Measurements from ENCODE around the gene DNAH12.
A peak's percentile ranks its signal among the peaks of the same experiment; 100 is the strongest.
"Not testable (repeated sequence)": the region's sequence is repeated elsewhere in the genome, so short reads cannot be mapped to it uniquely, and the experiment has no call there.

The DNAH12 gene

GRCh38 chr3:57409471-57409870 is 134.7 kb downstream of the DNAH12 start:
- no peak for DNase-seq

GRCh38 chr3:57402675-57403074 is 141.5 kb downstream of the DNAH12 start:
- DNase-seq, result no peak

GRCh38 chr3:57397175-57398026 is 146.7 kb downstream of the DNAH12 start:
- DNase-seq, result peak; percentile 49

GRCh38 chr3:57393977-57394376 is 150.2 kb downstream of the DNAH12 start:
- DNase-seq, result no peak

- DNase-seq, result no peak
Observed at GRCh38 chr3:57391767-57392166, 152.4 kb downstream of the DNAH12 start.

GRCh38 chr3:57389271-57389670 is 154.9 kb downstream of the DNAH12 start:
- no peak for DNase-seq

GRCh38 chr3:57386307-57386706 is 157.8 kb downstream of the DNAH12 start:
- no peak for DNase-seq

GRCh38 chr3:57385498-57385897 is 158.6 kb downstream of the DNAH12 start:
- no peak for DNase-seq

- DNase-seq, result no peak
Observed at GRCh38 chr3:57383838-57384237, 160.3 kb downstream of the DNAH12 start.

GRCh38 chr3:57383406-57383805 is 160.7 kb downstream of the DNAH12 start:
- no peak for DNase-seq

GRCh38 chr3:57382933-57383332 is 161.2 kb downstream of the DNAH12 start:
- no peak for DNase-seq

- DNase-seq, result no peak
Observed at GRCh38 chr3:57370341-57370740, 173.8 kb downstream of the DNAH12 start.

GRCh38 chr3:57365089-57365488 is 179.1 kb downstream of the DNAH12 start:
- DNase-seq, result not testable (repeated sequence)

GRCh38 chr3:57356275-57356674 is 187.9 kb downstream of the DNAH12 start:
- not testable (repeated sequence) for DNase-seq

- DNase-seq, result no peak
Observed at GRCh38 chr3:57354768-57355167, 189.4 kb downstream of the DNAH12 start.

- DNase-seq, result no peak
Observed at GRCh38 chr3:57350271-57350670, 193.9 kb downstream of the DNAH12 start.

GRCh38 chr3:57339071-57339642 is 205.0 kb downstream of the DNAH12 start:
- not testable (repeated sequence) for DNase-seq

GRCh38 chr3:57338272-57339070 is 205.7 kb downstream of the DNAH12 start:
- not testable (repeated sequence) for DNase-seq

GRCh38 chr3:57335283-57335938 is 208.7 kb downstream of the DNAH12 start:
- no peak for DNase-seq

- no peak for DNase-seq
Observed at GRCh38 chr3:57331078-57331610, 213.0 kb downstream of the DNAH12 start.

GRCh38 chr3:57326498-57326897 is 217.6 kb downstream of the DNAH12 start:
- DNase-seq, result not testable (repeated sequence)

GRCh38 chr3:57314204-57314603 is 229.9 kb downstream of the DNAH12 start:
- no peak for DNase-seq

Data from GF-D8 (cell line).